ENCODE data around the gene CYP39A1. TPM values are rescaled to one million over a fixed set of nuclear protein-coding genes. Genes with fewer than 3 reads are reported as not detected.

CYP39A1 gene
- total and polyA plus RNA-seq, 8 donors, result 1.8 to 11.6 (median 7.8) TPM; not detected in 1

GRCh38 chr6:46642928-46643751 lies 9.5 kb downstream of the CYP39A1 start:
- Histone ChIP-seq H3K27ac (no peak overlapping the region), H3K4me3 (no peak overlapping the region), H3K9me3 (no peaks in the 10 kb centered on the region), H3K36me3 (no peaks in the 10 kb centered on the region), H3K4me1 (no peaks in the 10 kb centered on the region), H3K27me3 (no peaks in the 10 kb centered on the region)
- DNase-seq, result no peak
- TF ChIP-seq EP300 (IDR thresholded peaks at IDR 0.05), result no peak
- no peak for TF ChIP-seq POLR2A (IDR thresholded peaks at IDR 0.05)
- TF ChIP-seq POLR2AphosphoS5 (IDR thresholded peaks at IDR 0.05), result no peak
- TF ChIP-seq CTCF (IDR thresholded peaks at IDR 0.05), result no peak
- 87 to 89% (median 89%) methylated on average over 4 of the region's 4 CpGs for WGBS, 5 donors
- intact Hi-C loops (cut with DNase I; ENCODE audit: low total_unique reads), result no loop called here

- peaks cover 0 to 10% (median 3%) of the 10 kb centered on the region in 4 donors for H3K4me1 ChIP-seq
- H3K27ac ChIP-seq, result no peak overlapping the region
- no peaks in the 10 kb centered on the region for H3K27me3 ChIP-seq
- no peaks in the 10 kb centered on the region for H3K9me3 ChIP-seq
- intact Hi-C loops (cut with DNase I; ENCODE audit: low total_unique reads), result no loop called here
- 87 to 94% (median 89%) methylated on average over 2 of the region's 2 CpGs for WGBS, 5 donors
- DNase-seq, result no peak
- H3K36me3 ChIP-seq, result no peaks in the 10 kb centered on the region
- TF ChIP-seq CTCF (IDR thresholded peaks at IDR 0.05) (no peak), EP300 (IDR thresholded peaks at IDR 0.05) (no peak)
- H3K4me3 ChIP-seq, result no peak overlapping the region
Observed at GRCh38 chr6:46638650-46639049, 14.0 kb downstream of the CYP39A1 start.

- Histone ChIP-seq H3K27me3 (no peaks in the 10 kb centered on the region), H3K4me3 (no peak overlapping the region), H3K36me3 (no peaks in the 10 kb centered on the region), H3K27ac (peak overlapping the region in 1 of 5 donors; percentile 12), H3K4me1 (peaks cover 0 to 10% (median 3%) of the 10 kb centered on the region in 4 donors), H3K9me3 (no peaks in the 10 kb centered on the region)
- intact Hi-C loops (cut with DNase I; ENCODE audit: low total_unique reads), result no loop called here
- TF ChIP-seq POLR2AphosphoS5 (IDR thresholded peaks at IDR 0.05), result no peak
- TF ChIP-seq CTCF (IDR thresholded peaks at IDR 0.05), result no peak
- TF ChIP-seq POLR2A (IDR thresholded peaks at IDR 0.05), result no peak
- TF ChIP-seq EP300 (IDR thresholded peaks at IDR 0.05), result no peak
- 85 to 93% (median 89%) methylated on average over 1 of the region's 1 CpG for WGBS, 5 donors
- DNase-seq, result no peak
Observed at GRCh38 chr6:46637933-46638332, 14.7 kb downstream of the CYP39A1 start.

GRCh38 chr6:46637145-46637544 lies 15.5 kb downstream of the CYP39A1 start:
- no peaks in the 10 kb centered on the region for H3K27me3 ChIP-seq
- DNase-seq, result peak in 1 of 2 donors; percentile 47
- peak overlapping the region in 1 of 5 donors; percentile 12 for H3K27ac ChIP-seq
- H3K36me3 ChIP-seq, result no peaks in the 10 kb centered on the region
- TF ChIP-seq POLR2AphosphoS5 (IDR thresholded peaks at IDR 0.05) (peak in 2 of 3 donors; percentile 15 to 64), CTCF (IDR thresholded peaks at IDR 0.05) (no peak)
- WGBS, 5 donors, result 68 to 80% (median 75%) methylated on average over 5 of the region's 5 CpGs
- H3K4me1 ChIP-seq, result peaks cover 0 to 10% (median 3%) of the 10 kb centered on the region in 4 donors
- H3K4me3 ChIP-seq, result no peak overlapping the region
- H3K9me3 ChIP-seq, result no peaks in the 10 kb centered on the region
- intact Hi-C loops (cut with DNase I; ENCODE audit: low total_unique reads), result no loop called here

All from stomach (tissue), 9 donors.